ENCODE data around the gene WDR89. TPM values are rescaled to one million over a fixed set of nuclear protein-coding genes. Genes with fewer than 3 reads are reported as not detected.

The WDR89 gene
- total RNA-seq, 2 donors from 2014 or later, result 3.4 to 4.2 TPM

DNA sequence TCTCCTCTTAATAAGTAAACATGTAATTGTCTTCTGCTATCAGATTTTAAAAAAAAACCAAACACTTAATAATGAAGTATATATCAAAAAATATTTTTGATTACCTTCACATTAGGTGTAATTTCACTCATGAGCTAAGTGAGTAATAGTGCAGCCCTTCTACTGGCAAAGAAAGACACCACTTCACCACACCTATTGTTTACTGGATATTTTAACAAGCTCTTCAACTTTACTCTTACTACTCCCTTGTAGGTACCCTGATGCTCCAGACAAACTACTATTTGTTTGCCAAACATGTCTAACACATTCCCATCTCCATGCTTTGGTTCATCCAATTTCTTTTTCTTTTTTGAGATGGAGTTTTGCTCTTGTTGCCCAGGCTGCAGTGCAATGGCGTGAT lies 36.9 kb upstream of the WDR89 start:
- no peaks in the 10 kb centered on the region for H3K27me3 ChIP-seq
- no peaks in the 10 kb centered on the region for H3K36me3 ChIP-seq
- H3K9me3 ChIP-seq, result no peaks in the 10 kb centered on the region
- TF ChIP-seq, protein P1, sequence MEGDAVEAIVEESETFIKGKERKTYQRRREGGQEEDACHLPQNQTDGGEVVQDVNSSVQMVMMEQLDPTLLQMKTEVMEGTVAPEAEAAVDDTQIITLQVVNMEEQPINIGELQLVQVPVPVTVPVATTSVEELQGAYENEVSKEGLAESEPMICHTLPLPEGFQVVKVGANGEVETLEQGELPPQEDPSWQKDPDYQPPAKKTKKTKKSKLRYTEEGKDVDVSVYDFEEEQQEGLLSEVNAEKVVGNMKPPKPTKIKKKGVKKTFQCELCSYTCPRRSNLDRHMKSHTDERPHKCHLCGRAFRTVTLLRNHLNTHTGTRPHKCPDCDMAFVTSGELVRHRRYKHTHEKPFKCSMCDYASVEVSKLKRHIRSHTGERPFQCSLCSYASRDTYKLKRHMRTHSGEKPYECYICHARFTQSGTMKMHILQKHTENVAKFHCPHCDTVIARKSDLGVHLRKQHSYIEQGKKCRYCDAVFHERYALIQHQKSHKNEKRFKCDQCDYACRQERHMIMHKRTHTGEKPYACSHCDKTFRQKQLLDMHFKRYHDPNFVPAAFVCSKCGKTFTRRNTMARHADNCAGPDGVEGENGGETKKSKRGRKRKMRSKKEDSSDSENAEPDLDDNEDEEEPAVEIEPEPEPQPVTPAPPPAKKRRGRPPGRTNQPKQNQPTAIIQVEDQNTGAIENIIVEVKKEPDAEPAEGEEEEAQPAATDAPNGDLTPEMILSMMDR (IDR thresholded peaks at IDR 0.05), result no peak
- H3K4me3 ChIP-seq, result no peak overlapping the region
- no peak overlapping the region for H3K27ac ChIP-seq
- no peak for DNase-seq (ENCODE audit: low spot score)
- no peaks in the 10 kb centered on the region for H3K4me1 ChIP-seq

DNA sequence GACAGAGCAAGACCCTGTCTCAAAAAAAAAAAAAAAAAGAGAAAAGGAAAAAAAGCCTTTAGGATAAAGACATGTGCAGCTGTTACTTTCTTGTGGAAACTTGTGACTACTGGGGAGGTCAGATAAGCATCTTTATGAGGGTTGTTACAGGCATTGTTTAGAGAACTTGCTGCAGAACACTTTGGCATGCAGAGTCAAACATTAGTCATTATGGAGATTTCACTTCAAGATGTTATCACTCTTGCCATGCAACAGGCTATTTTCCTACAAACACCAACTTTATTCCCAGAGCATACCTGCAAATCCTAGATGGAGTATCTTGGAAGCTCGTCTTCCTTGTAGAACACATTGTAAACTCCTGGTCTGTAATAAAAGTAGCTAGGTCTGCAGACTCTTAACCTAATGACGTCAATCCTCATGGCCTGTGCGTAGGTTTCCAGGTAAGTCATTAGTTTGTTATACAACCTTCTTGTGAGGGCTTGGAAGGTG lies 36.3 kb upstream of the WDR89 start:
- H3K4me1 ChIP-seq, result no peaks in the 10 kb centered on the region
- no peaks in the 10 kb centered on the region for H3K27me3 ChIP-seq
- TF ChIP-seq, protein P1 (IDR thresholded peaks at IDR 0.05), result no peak
- no peak for DNase-seq (ENCODE audit: low spot score)
- no peak overlapping the region for H3K27ac ChIP-seq
- no peaks in the 10 kb centered on the region for H3K9me3 ChIP-seq
- no peak overlapping the region for H3K4me3 ChIP-seq
- H3K36me3 ChIP-seq, result no peaks in the 10 kb centered on the region

DNA sequence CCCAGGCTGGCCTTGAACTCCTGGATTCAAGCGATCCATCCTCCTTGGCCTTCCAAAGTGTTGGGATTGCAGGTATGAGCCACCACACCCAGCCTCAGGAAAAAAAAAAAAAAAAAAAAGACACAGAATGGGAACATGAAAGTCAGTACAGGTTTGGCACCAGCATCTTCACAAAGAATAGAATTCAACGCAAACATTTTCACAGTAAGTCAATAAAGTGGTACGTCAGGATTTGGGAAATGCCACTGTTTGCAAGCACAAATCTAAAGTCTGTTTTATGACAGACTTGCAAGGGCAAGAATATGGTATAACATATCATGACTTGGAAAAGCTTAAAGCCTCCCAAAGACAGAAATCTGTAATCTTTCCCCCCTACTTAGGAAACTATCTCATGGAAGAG lies 34.9 kb upstream of the WDR89 start:
- no peak overlapping the region for H3K27ac ChIP-seq
- H3K9me3 ChIP-seq, result no peaks in the 10 kb centered on the region
- no peaks in the 10 kb centered on the region for H3K4me1 ChIP-seq
- H3K27me3 ChIP-seq, result no peaks in the 10 kb centered on the region
- TF ChIP-seq, protein P1 (IDR thresholded peaks at IDR 0.05), result no peak
- no peaks in the 10 kb centered on the region for H3K36me3 ChIP-seq
- H3K4me3 ChIP-seq, result no peak overlapping the region
- DNase-seq (ENCODE audit: low spot score), result no peak

DNA sequence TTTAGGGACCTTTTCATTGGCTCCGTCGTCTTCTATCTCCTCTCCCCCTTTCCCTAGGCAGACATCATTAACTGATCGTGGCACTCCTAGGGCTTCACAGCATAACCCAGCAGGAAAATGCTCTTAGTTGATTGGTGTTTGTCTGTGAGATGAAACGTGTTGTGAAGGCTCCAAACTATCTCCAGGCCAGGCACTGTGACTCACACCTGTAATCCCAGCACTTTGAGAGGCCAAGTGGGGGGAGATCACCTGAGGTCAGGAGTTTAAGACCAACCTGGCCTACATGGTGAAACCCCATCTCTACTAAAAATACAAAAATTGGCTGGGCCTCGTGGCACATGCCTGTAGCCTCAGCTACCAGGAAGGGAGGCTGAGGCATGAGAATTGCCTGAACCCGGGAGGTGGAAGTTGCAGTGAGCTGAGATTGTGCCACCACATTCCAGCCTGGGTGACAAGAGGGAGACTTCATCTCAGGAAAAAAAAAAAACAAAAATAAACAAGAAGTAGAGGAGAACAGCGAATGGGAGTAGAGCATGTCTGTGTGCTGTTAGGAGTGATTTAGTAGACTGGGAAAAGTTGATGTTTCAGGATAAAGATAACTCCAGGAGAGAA lies 32.3 kb upstream of the WDR89 start:
- H3K27me3 ChIP-seq, result no peaks in the 10 kb centered on the region
- H3K4me1 ChIP-seq, result no peaks in the 10 kb centered on the region
- DNase-seq (ENCODE audit: low spot score), result no peak
- TF ChIP-seq, protein P1 (IDR thresholded peaks at IDR 0.05), result no peak
- no peak overlapping the region for H3K4me3 ChIP-seq
- no peaks in the 10 kb centered on the region for H3K36me3 ChIP-seq
- H3K27ac ChIP-seq, result no peak overlapping the region
- H3K9me3 ChIP-seq, result no peaks in the 10 kb centered on the region

DNA sequence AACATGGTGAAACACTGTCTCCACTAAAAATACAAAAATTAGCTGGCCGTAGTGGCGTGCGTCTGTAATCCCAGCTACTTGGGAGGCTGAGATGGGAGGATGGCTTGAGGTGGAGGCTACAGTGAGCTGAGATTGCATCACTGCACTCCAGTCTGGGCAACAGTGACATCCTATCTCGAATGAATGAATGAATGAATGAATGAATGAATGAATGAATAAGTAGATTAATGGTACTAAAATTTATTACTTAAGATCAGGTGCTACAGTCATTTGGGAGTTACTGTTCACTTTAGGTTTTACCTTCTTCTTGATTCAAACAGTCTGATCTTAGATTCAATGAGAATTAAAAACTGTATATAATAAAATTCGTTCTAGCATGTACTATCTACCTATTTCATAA lies 31.6 kb upstream of the WDR89 start:
- H3K9me3 ChIP-seq, result no peaks in the 10 kb centered on the region
- no peak overlapping the region for H3K27ac ChIP-seq
- no peak overlapping the region for H3K4me3 ChIP-seq
- DNase-seq (ENCODE audit: low spot score), result no peak
- H3K27me3 ChIP-seq, result no peaks in the 10 kb centered on the region
- no peaks in the 10 kb centered on the region for H3K36me3 ChIP-seq
- H3K4me1 ChIP-seq, result no peaks in the 10 kb centered on the region
- TF ChIP-seq, protein P1 (IDR thresholded peaks at IDR 0.05), result no peak
